HUES48 (cell line): ENCODE data around the gene FAM240A.

Source experiments
- H3K27ac ChIP-seq: one replicate; pipeline ENCODE4 v1.7.0; 2013; ENCODE audit warnings: low read depth, low read length, inconsistent platforms
- H3K27me3 ChIP-seq: 2 replicates; pipeline ENCODE4 v1.6.1; 2013; ENCODE audit warnings: mild to moderate bottlenecking, low read length; ENCODE audit not compliant: control insufficient read depth, insufficient read depth
- H3K36me3 ChIP-seq: 2 replicates; pipeline ENCODE4 v1.6.1; 2013; ENCODE audit warnings: low read length; ENCODE audit not compliant: control insufficient read depth, insufficient read depth
- H3K4me1 ChIP-seq: 2 replicates; pipeline ENCODE4 v1.6.1; 2013; ENCODE audit warnings: mild to moderate bottlenecking, low read length; ENCODE audit not compliant: control insufficient read depth, insufficient read depth
- H3K4me3 ChIP-seq: 2 replicates; pipeline ENCODE4 v1.5.1; 2013; ENCODE audit warnings: mild to moderate bottlenecking, low read depth, low read length
- H3K9ac ChIP-seq: 2 replicates; pipeline ENCODE4 v1.6.1; 2013; ENCODE audit warnings: mild to moderate bottlenecking, low read depth, low read length, moderate library complexity
- H3K9me3 ChIP-seq: 2 replicates; pipeline ENCODE4 v1.6.1; 2013; ENCODE audit warnings: low read length; ENCODE audit not compliant: control insufficient read depth, insufficient read depth

The FAM240A gene

GRCh38 chr3:46664188-46664970 is 52.1 kb downstream of the FAM240A start:
- no peak overlapping the region for H3K27ac ChIP-seq

GRCh38 chr3:46664971-46665762 is 52.8 kb downstream of the FAM240A start:
- Histone ChIP-seq H3K4me3 (no peak overlapping the region), H3K36me3 (no peaks in the 10 kb centered on the region), H3K4me1 (peaks cover 33% of the 10 kb centered on the region), H3K9me3 (no peaks in the 10 kb centered on the region), H3K9ac (no peak overlapping the region), H3K27ac (no peak overlapping the region), H3K27me3 (no peaks in the 10 kb centered on the region)

More at GRCh38 chr3:46664188-46664970, 52.1 kb downstream of the FAM240A start:
- Histone ChIP-seq H3K36me3 (no peaks in the 10 kb centered on the region), H3K9ac (no peak overlapping the region), H3K4me1 (peaks cover 41% of the 10 kb centered on the region), H3K27me3 (no peaks in the 10 kb centered on the region), H3K4me3 (no peak overlapping the region), H3K9me3 (no peaks in the 10 kb centered on the region)

GRCh38 chr3:46665763-46666452 is 53.6 kb downstream of the FAM240A start:
- Histone ChIP-seq H3K27me3 (no peaks in the 10 kb centered on the region), H3K27ac (no peak overlapping the region), H3K9ac (no peak overlapping the region), H3K4me3 (no peak overlapping the region), H3K9me3 (no peaks in the 10 kb centered on the region), H3K36me3 (no peaks in the 10 kb centered on the region), H3K4me1 (peaks cover 25% of the 10 kb centered on the region)

GRCh38 chr3:46666453-46666845 is 54.1 kb downstream of the FAM240A start:
- no peak overlapping the region for H3K27ac ChIP-seq
- no peak overlapping the region for H3K4me3 ChIP-seq
- no peaks in the 10 kb centered on the region for H3K27me3 ChIP-seq
- H3K9me3 ChIP-seq = no peaks in the 10 kb centered on the region
- peaks cover 20% of the 10 kb centered on the region for H3K4me1 ChIP-seq
- H3K9ac ChIP-seq = no peak overlapping the region
- no peaks in the 10 kb centered on the region for H3K36me3 ChIP-seq

GRCh38 chr3:46667061-46667621 is 54.8 kb downstream of the FAM240A start:
- Histone ChIP-seq H3K9me3 (no peaks in the 10 kb centered on the region), H3K4me3 (no peak overlapping the region), H3K9ac (no peak overlapping the region), H3K27me3 (no peaks in the 10 kb centered on the region), H3K36me3 (no peaks in the 10 kb centered on the region), H3K27ac (no peak overlapping the region), H3K4me1 (peaks cover 13% of the 10 kb centered on the region)

- Histone ChIP-seq H3K27me3 (no peaks in the 10 kb centered on the region), H3K4me1 (peaks cover 9% of the 10 kb centered on the region), H3K36me3 (no peaks in the 10 kb centered on the region), H3K9me3 (no peaks in the 10 kb centered on the region), H3K27ac (no peak overlapping the region), H3K9ac (no peak overlapping the region), H3K4me3 (no peak overlapping the region)
Observed at GRCh38 chr3:46667657-46668056, 55.3 kb downstream of the FAM240A start.

GRCh38 chr3:46668116-46668515 is 55.8 kb downstream of the FAM240A start:
- no peak overlapping the region for H3K9ac ChIP-seq
- no peaks in the 10 kb centered on the region for H3K36me3 ChIP-seq
- no peak overlapping the region for H3K27ac ChIP-seq
- no peaks in the 10 kb centered on the region for H3K9me3 ChIP-seq
- no peak overlapping the region for H3K4me3 ChIP-seq
- H3K27me3 ChIP-seq = no peaks in the 10 kb centered on the region
- H3K4me1 ChIP-seq = peaks cover 4% of the 10 kb centered on the region; the same call in 1 of the 2 replicates

GRCh38 chr3:46668591-46668990 is 56.3 kb downstream of the FAM240A start:
- Histone ChIP-seq H3K9ac (no peak overlapping the region), H3K9me3 (no peaks in the 10 kb centered on the region), H3K36me3 (no peaks in the 10 kb centered on the region), H3K27ac (no peak overlapping the region), H3K27me3 (no peaks in the 10 kb centered on the region), H3K4me3 (no peak overlapping the region), H3K4me1 (no peaks in the 10 kb centered on the region)

GRCh38 chr3:46669191-46669999 is 57.1 kb downstream of the FAM240A start:
- Histone ChIP-seq H3K9ac (no peak overlapping the region), H3K36me3 (no peaks in the 10 kb centered on the region), H3K9me3 (no peaks in the 10 kb centered on the region), H3K4me3 (no peak overlapping the region), H3K27ac (no peak overlapping the region), H3K4me1 (no peaks in the 10 kb centered on the region), H3K27me3 (no peaks in the 10 kb centered on the region)
